H1 (cell line): ENCODE results near the gene CA10. TPM values are rescaled to one million over a fixed set of nuclear protein-coding genes. Genes with fewer than 3 reads are reported as not detected.

Source experiments
- CTCF ChIA-PET: fragments of 300-600 bp; sonication (Branson Sonifier 250); formaldehyde crosslinking; loops from one replicate; lab custom pipeline; 2021; ENCODE audit not compliant: partially characterized antibody; lab: Charles Lee
- POLR2A ChIA-PET: fragments of 300-600 bp; sonication (Branson Sonifier 250); formaldehyde crosslinking; loops from one replicate; lab custom pipeline; 2021; ENCODE audit warnings: inconsistent platforms; ENCODE audit not compliant: partially characterized antibody; lab: Charles Lee
- DNase-seq, 2 experiments: peaks; one replicate each; pipeline versions ENCODE4 v3.0.0 to v3.0.0-alpha.2; 2010 to 2022; ENCODE audit warnings: low spot score in 2 of 2, low read depth in 1 of 2, mixed read lengths in 1 of 2
- FAIRE-seq: peaks from 2 replicates; lab custom pipeline; 2011; peaks lifted over from hg19 to GRCh38; lab: Jason Lieb, UNC
- H2AFZ ChIP-seq: 2 replicates; pipeline ENCODE4 v1.8.1; 2012; ENCODE audit warnings: low read length, inconsistent platforms
- H2AK5ac ChIP-seq: 2 replicates; pipeline ENCODE4 v1.6.1; 2013; ENCODE audit warnings: low read depth, low read length
- H2BK120ac ChIP-seq: replicated peaks from 2 replicates; pipeline ENCODE3; 2013; ENCODE audit warnings: low read depth, low read length, inconsistent platforms
- H2BK12ac ChIP-seq: 2 replicates; pipeline ENCODE4 v1.6.1; 2013; ENCODE audit warnings: low read depth, low read length
- H2BK15ac ChIP-seq: 2 replicates; pipeline ENCODE4 v1.6.1; 2013; ENCODE audit warnings: low read length
- H2BK20ac ChIP-seq: 2 replicates; pipeline ENCODE4 v1.6.1; 2013; ENCODE audit warnings: low read length
- H2BK5ac ChIP-seq: 2 replicates; pipeline ENCODE4 v1.6.1; 2013; ENCODE audit warnings: low read depth, low read length
- H3K14ac ChIP-seq: 2 replicates; pipeline ENCODE4 v1.6.1; 2013; ENCODE audit warnings: inconsistent platforms; ENCODE audit not compliant: insufficient read length
- H3K18ac ChIP-seq: 2 replicates; pipeline ENCODE4 v1.6.1; 2013; ENCODE audit warnings: low read length; ENCODE audit errors: extremely low read depth
- H3K23ac ChIP-seq: 2 replicates; pipeline ENCODE4 v1.6.1; 2013; ENCODE audit warnings: inconsistent platforms; ENCODE audit not compliant: insufficient read length
- H3K23me2 ChIP-seq: 2 replicates; pipeline ENCODE4 v1.6.1; 2013; ENCODE audit warnings: low read depth, low read length
- H3K27ac ChIP-seq: 2 replicates; pipeline ENCODE4 v1.6.1; 2011; ENCODE audit warnings: low read depth, low read length, inconsistent platforms
- H3K27me3 ChIP-seq, 4 experiments: replicated peaks in 1 of 4; 1 replicate in 1 of 4; 2 replicates in 3 of 4; pipeline versions ENCODE4 v1.6.1 to v1.8.1; 2011 to 2013; ENCODE audit warnings: low read length in 3 of 4, mild to moderate bottlenecking in 3 of 4, inconsistent platforms in 2 of 4, mixed read lengths in 2 of 4, moderate library complexity in 1 of 4; ENCODE audit not compliant: control insufficient read depth in 3 of 4, insufficient read depth in 3 of 4; ENCODE audit errors: extremely low read depth in 1 of 4
- H3K36me3 ChIP-seq, 4 experiments: 2 replicates each; pipeline versions ENCODE4 v1.6.1 to v1.8.1; 2011 to 2013; ENCODE audit warnings: mild to moderate bottlenecking in 4 of 4, low read length in 3 of 4, moderate library complexity in 2 of 4, control low read depth in 1 of 4, inconsistent platforms in 1 of 4; ENCODE audit not compliant: insufficient read depth in 4 of 4, control insufficient read depth in 2 of 4
- H3K4ac ChIP-seq: replicated peaks from 2 replicates; pipeline ENCODE3; 2013; ENCODE audit warnings: low read length, low read depth, mixed read lengths, inconsistent platforms; ENCODE audit not compliant: insufficient read length
- H3K4me1 ChIP-seq, 4 experiments: replicated peaks in 1 of 4; 1 replicate in 1 of 4; 2 replicates in 3 of 4; pipeline versions ENCODE4 v1.6.1 to v1.8.1; 2011 to 2013; ENCODE audit warnings: low read length in 3 of 4, inconsistent platforms in 2 of 4, mixed read lengths in 1 of 4; ENCODE audit not compliant: insufficient read depth in 4 of 4, control insufficient read depth in 3 of 4
- H3K4me2 ChIP-seq, 2 experiments: 2 replicates each; pipeline versions ENCODE4 v1.6.1 to v1.8.1; 2011 to 2013; ENCODE audit warnings: low read depth in 2 of 2, low read length in 2 of 2, control low read depth in 1 of 2, inconsistent platforms in 1 of 2, mild to moderate bottlenecking in 1 of 2; ENCODE audit not compliant: insufficient read depth in 1 of 2
- H3K4me3 ChIP-seq, 4 experiments: fragments of 200-600, 300-600 bp in 1 of 4; sonication (generic), shearing (Covaris generic), sonication (Bioruptor Twin) in 1 of 4; 2 replicates each; pipeline versions ENCODE4 v1.5.1 to v1.8.1; 2011 to 2016; ENCODE audit warnings: low read length in 4 of 4, low read depth in 3 of 4, control low read depth in 2 of 4, inconsistent platforms in 2 of 4, mild to moderate bottlenecking in 2 of 4, mixed read lengths in 1 of 4, moderate library complexity in 1 of 4; ENCODE audit not compliant: insufficient read depth in 2 of 4; ENCODE audit errors: extremely low read depth in 1 of 4
- H3K56ac ChIP-seq: replicated peaks from 2 replicates; pipeline ENCODE3; 2013; ENCODE audit warnings: low read depth, mild to moderate bottlenecking, mixed read lengths, low read length, inconsistent platforms; ENCODE audit not compliant: insufficient read length
- H3K79me1 ChIP-seq: 2 replicates; pipeline ENCODE4 v1.6.1; 2013; ENCODE audit warnings: low read depth, low read length, control low read depth
- H3K79me2 ChIP-seq, 2 experiments: 2 replicates each; pipeline versions ENCODE4 v1.6.1 to v1.8.1; 2012 to 2013; ENCODE audit warnings: low read length in 2 of 2, mild to moderate bottlenecking in 2 of 2, inconsistent platforms in 1 of 2; ENCODE audit not compliant: insufficient read depth in 2 of 2, control insufficient read depth in 1 of 2
- H3K9ac ChIP-seq, 4 experiments: replicated peaks in 1 of 4; 1 replicate in 1 of 4; 2 replicates in 3 of 4; pipeline versions ENCODE4 v1.6.1 to v1.8.1; 2011 to 2013; ENCODE audit warnings: low read depth in 3 of 4, low read length in 3 of 4, control low read depth in 2 of 4, mild to moderate bottlenecking in 2 of 4, moderate library complexity in 2 of 4, inconsistent platforms in 1 of 4; ENCODE audit errors: extremely low read depth in 1 of 4
- H3K9me3 ChIP-seq, 2 experiments: 2 replicates each; pipeline versions ENCODE4 v1.6.1 to v1.8.1; 2012 to 2013; ENCODE audit warnings: mild to moderate bottlenecking in 2 of 2, moderate library complexity in 2 of 2, control low read depth in 1 of 2, inconsistent platforms in 1 of 2, low read depth in 1 of 2, low read length in 1 of 2, mixed read lengths in 1 of 2; ENCODE audit not compliant: insufficient read depth in 2 of 2
- H4K20me1 ChIP-seq, 2 experiments: replicated peaks in 1 of 2; 2 replicates each; pipeline versions ENCODE3 to v1.8.1; 2011 to 2013; ENCODE audit warnings: inconsistent platforms in 2 of 2, low read length in 2 of 2, mild to moderate bottlenecking in 1 of 2; ENCODE audit not compliant: insufficient read depth in 2 of 2, control insufficient read depth in 1 of 2
- H4K5ac ChIP-seq: 2 replicates; pipeline ENCODE4 v1.6.1; 2013; ENCODE audit warnings: low read length, low read depth, mixed read lengths, inconsistent platforms; ENCODE audit not compliant: insufficient read length
- H4K8ac ChIP-seq: 2 replicates; pipeline ENCODE4 v1.8.0; 2013; ENCODE audit warnings: mild to moderate bottlenecking, moderate library complexity, low read length, inconsistent platforms; ENCODE audit not compliant: insufficient read depth; ENCODE audit errors: extremely low read depth
- H4K91ac ChIP-seq: replicated peaks from 2 replicates; pipeline ENCODE3; 2013; ENCODE audit warnings: low read length, mixed read lengths, inconsistent platforms; ENCODE audit not compliant: insufficient read length
- BRCA1 ChIP-seq: IDR thresholded peaks from 2 replicates; pipeline ENCODE4 v1.6.1; 2012; ENCODE audit warnings: low read depth, low read length, improper control_type of control experiment
- CBX5 ChIP-seq: fragments of 300-800, 300-1000 bp; sonication (generic); IDR thresholded peaks from 2 replicates; pipeline ENCODE4 v1.7.1; 2016; ENCODE audit warnings: antibody characterized with exemption, low read length, low read depth
- CHD1 ChIP-seq: IDR thresholded peaks from 2 replicates; pipeline ENCODE4 v1.6.1; 2012; ENCODE audit warnings: low read depth, low read length, improper control_type of control experiment
- CHD2 ChIP-seq: IDR thresholded peaks from 2 replicates; pipeline ENCODE4 v1.6.1; 2012; ENCODE audit warnings: low read length, improper control_type of control experiment
- E2F6 ChIP-seq: IDR thresholded peaks from 2 replicates; pipeline ENCODE4 v1.6.1; 2012; ENCODE audit warnings: inconsistent platforms
- EZH2 ChIP-seq: fragments of 200-600 bp; sonication (generic); IDR thresholded peaks from 2 replicates; pipeline ENCODE4 v1.7.1; 2012; ENCODE audit warnings: low read depth, mild to moderate bottlenecking, moderate library complexity, low read length, inconsistent platforms; ENCODE audit not compliant: severe bottlenecking
- GABPA ChIP-seq: IDR thresholded peaks from 2 replicates; pipeline ENCODE4 v1.6.1; 2011; ENCODE audit warnings: mild to moderate bottlenecking, low read length, moderate library complexity, borderline replicate concordance; ENCODE audit not compliant: insufficient read depth
- KDM5A ChIP-seq: fragments of 200-600 bp; IDR thresholded peaks from 2 replicates; pipeline ENCODE4 v1.7.1; 2012; ENCODE audit warnings: mild to moderate bottlenecking, low read length, inconsistent platforms, mixed read lengths
- SAP30 ChIP-seq: fragments of 300-600 bp; sonication (generic); IDR thresholded peaks from 2 replicates; pipeline ENCODE4 v1.7.1; 2012; ENCODE audit warnings: low read length, moderate library complexity, mild to moderate bottlenecking, inconsistent platforms; ENCODE audit not compliant: insufficient read depth, insufficient replicate concordance
- SIN3A ChIP-seq, 2 experiments: IDR thresholded peaks in 1 of 2; conservative IDR thresholded peaks in 1 of 2; 2 replicates each; pipeline ENCODE4 v1.6.1; 2011 to 2012; ENCODE audit warnings: low read length in 2 of 2, improper control_type of control experiment in 1 of 2, low read depth in 1 of 2, mild to moderate bottlenecking in 1 of 2
- SUZ12 ChIP-seq: fragments of 200-600 bp; sonication (generic); IDR thresholded peaks from 2 replicates; pipeline ENCODE4 v1.6.1; 2012; ENCODE audit warnings: mild to moderate bottlenecking, inconsistent platforms, low read length, moderate library complexity, mixed read lengths
- TCF12 ChIP-seq: IDR thresholded peaks from 2 replicates; pipeline ENCODE4 v1.6.1; 2011; ENCODE audit warnings: low read depth, mild to moderate bottlenecking, low read length
- WGBS, 2 experiments: shearing (Covaris generic) in 1 of 2; methylation state at CpG; one replicate each; pipeline versions ENCODE4 v1.1.6 to v1.1.7; 2013 to 2015; ENCODE audit warnings: low lambda C conversion rate in 2 of 2, mixed read lengths in 2 of 2, inconsistent platforms in 1 of 2, low coverage in 1 of 2, missing lambda C conversion rate in 1 of 2; ENCODE audit not compliant: insufficient replicate concordance in 2 of 2, insufficient coverage in 1 of 2, insufficient read length in 1 of 2; ENCODE audit errors: extremely low coverage in 1 of 2, missing lambda C conversion rate in 1 of 2; 5-methylcytosine and 5-hydroxymethylcytosine counted together
- polyA plus RNA-seq, 7 experiments: library from polyadenylated mRNA; depleted of rRNA in 3 of 7; stranded (reverse) in 5 of 7; unstranded in 2 of 7; fragments of >200 nt in 5 of 7; fragments of 200-250 nt in 2 of 7; gene quantifications; 1 replicate in 5 of 7; 2 replicates in 1 of 7; 4 replicates in 1 of 7; pipeline versions ENCODE4 v1.2.1 to v1.2.3, GENCODE V29; 2011 to 2013; ENCODE audit warnings: missing spikeins in 2 of 7, mixed read lengths in 2 of 7
- total RNA-seq: library from RNA; stranded (reverse); fragmentation: NEBNext Ultra II Directional; extraction: Animal tissue kit (Norgen Biotek cat#: 25700); gene quantifications from 2 replicates; pipeline ENCODE4 v1.2.1, GENCODE V29; 2021
- TF ChIP-seq, protein P1 (sequence below): IDR thresholded peaks from 2 replicates; pipeline ENCODE4 v1.6.1; 2011; ENCODE audit warnings: low read depth, mild to moderate bottlenecking, low read length; ENCODE audit not compliant: insufficient read depth

The CA10 gene
- total and polyA plus RNA-seq, 2 of the 8 experiments (the other 6 are each of a cell fraction or from before 2014, with no cell fraction given): 0.60 to 0.63 TPM

DNA sequence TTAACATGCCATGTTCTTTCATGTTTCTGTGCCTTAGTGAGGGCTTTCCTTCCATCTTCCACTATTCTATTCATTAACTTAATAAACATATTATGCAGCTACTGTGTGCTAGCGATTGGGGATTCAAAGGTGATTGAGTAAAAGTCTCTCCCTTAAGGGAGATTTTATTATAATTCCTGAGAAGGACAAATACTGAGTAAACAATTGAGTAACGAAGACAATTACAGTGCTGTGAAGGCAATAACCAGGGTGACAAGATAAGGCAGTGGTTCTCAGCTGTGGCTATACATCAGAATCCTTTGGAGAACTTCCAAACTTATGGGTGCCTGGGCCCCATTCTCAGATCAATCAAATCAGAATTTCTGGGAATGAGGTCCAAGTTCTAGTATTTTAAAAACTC, 353.3 kb downstream of the CA10 start:
- DNase-seq: no peak
- 81% methylated on average over 2 of the region's 2 CpGs; no CpG with 5 or more reads in 1 of the 2 experiments for WGBS, 2 experiments
- Histone ChIP-seq H3K56ac (no peak overlapping the region), H2BK120ac (no peak overlapping the region), H2BK20ac (no peak overlapping the region), H3K27me3 (no peaks in the 10 kb centered on the region), H3K79me1 (no peaks in the 10 kb centered on the region), H2BK5ac (no peak overlapping the region), H2BK15ac (no peak overlapping the region), H4K91ac (no peak overlapping the region), H3K9ac (no peak overlapping the region; a peak in 1 of 7 replicates), H2AFZ (no peak overlapping the region), H4K5ac (no peak overlapping the region), H3K9me3 (no peaks in the 10 kb centered on the region), H3K4me3 (no peak overlapping the region), H2BK12ac (no peak overlapping the region), H3K4me1 (no peaks in the 10 kb centered on the region), H3K36me3 (no peaks in the 10 kb centered on the region), H2AK5ac (no peak overlapping the region), H3K27ac (no peak overlapping the region), H3K14ac (no peak overlapping the region), H3K18ac (no peak overlapping the region), H3K23ac (no peak overlapping the region), H3K23me2 (no peaks in the 10 kb centered on the region), H3K4ac (no peak overlapping the region), H3K4me2 (no peak overlapping the region), H4K8ac (no peak overlapping the region), H3K79me2 (no peaks in the 10 kb centered on the region), H4K20me1 (no peaks in the 10 kb centered on the region)
- POLR2A ChIA-PET: no interaction called here
- CTCF ChIA-PET: interaction anchor here (1.1 to 1.2 kb wide), 2 partner anchors 32 to 269 kb away, joined by 3 read pairs; no protein-coding TSS in a partner anchor
- no peak for FAIRE-seq
- TF ChIP-seq, protein P1, sequence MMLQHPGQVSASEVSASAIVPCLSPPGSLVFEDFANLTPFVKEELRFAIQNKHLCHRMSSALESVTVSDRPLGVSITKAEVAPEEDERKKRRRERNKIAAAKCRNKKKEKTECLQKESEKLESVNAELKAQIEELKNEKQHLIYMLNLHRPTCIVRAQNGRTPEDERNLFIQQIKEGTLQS: no peak
- TF ChIP-seq GABPA (no peak), CHD2 (no peak), TCF12 (no peak), SUZ12 (no peak), EZH2 (no peak), CBX5 (no peak), E2F6 (no peak), SIN3A (conservative IDR thresholded peaks at IDR 0.05 in 1 of 2, IDR thresholded peaks at IDR 0.05 in 1 of 2; ENCODE audit: low read depth in 1 of 2, low read length in 2 of 2) (no peak), BRCA1 (no peak), SAP30 (no peak), KDM5A (no peak), CHD1 (no peak)
